A673 (cell line): Measurements from ENCODE around the gene XPNPEP3. TPM values are rescaled to one million over a fixed set of nuclear protein-coding genes. Genes with fewer than 3 reads are reported as not detected.
"Not testable (repeated sequence)": the region's sequence is repeated elsewhere in the genome, so short reads cannot be mapped to it uniquely, and the experiment has no call there.

Experiments used
- BruUV-seq: library from RNA; stranded (reverse); fragments of 400-500 nt; replicated peaks from 2 replicates; lab custom pipeline; 2021; lab: Mats Ljungman, UMichigan
- CTCF ChIA-PET: fragments of 300-600 bp; sonication (Branson Sonifier 250); formaldehyde crosslinking; loops from one replicate; lab custom pipeline; 2022; ENCODE audit warnings: antibody characterized with exemption; lab: Charles Lee
- POLR2A ChIA-PET: fragments of 300-600 bp; sonication (Branson Sonifier 250); formaldehyde crosslinking; loops from one replicate; lab custom pipeline; 2022; ENCODE audit warnings: antibody characterized with exemption; ENCODE audit not compliant: low non-redundant PET; lab: Charles Lee
- DNase-seq: peaks from one replicate; pipeline ENCODE4 v3.0.0-alpha.2; 2015; ENCODE audit warnings: low spot score
- H3K27ac ChIP-seq: fragments of 200-600 bp; sonication (generic); 2 replicates; pipeline ENCODE4 v1.5.1; 2016; ENCODE audit warnings: mixed run types, low read depth, mild to moderate bottlenecking, mixed read lengths, antibody characterized with exemption, low read length; ENCODE audit not compliant: poor library complexity, severe bottlenecking
- H3K27me3 ChIP-seq: fragments of 200-600 bp; sonication (generic); replicated peaks from 2 replicates; pipeline ENCODE4 v1.6.1; 2017; ENCODE audit warnings: mixed run types, low read depth, mild to moderate bottlenecking, mixed read lengths, antibody characterized with exemption, low read length; ENCODE audit not compliant: insufficient read depth, poor library complexity
- H3K36me3 ChIP-seq: fragments of 200-600 bp; sonication (generic); 2 replicates; pipeline ENCODE4 v1.6.1; 2016; ENCODE audit warnings: mixed run types, mild to moderate bottlenecking, mixed read lengths, antibody characterized with exemption, low read length; ENCODE audit not compliant: insufficient read depth, poor library complexity, severe bottlenecking
- H3K4me1 ChIP-seq: fragments of 200-600 bp; sonication (generic); 2 replicates; pipeline ENCODE4 v1.6.1; 2017; ENCODE audit warnings: mixed run types, mild to moderate bottlenecking, mixed read lengths, antibody characterized with exemption, low read length; ENCODE audit not compliant: insufficient read depth, poor library complexity, severe bottlenecking
- H3K4me3 ChIP-seq: fragments of 200-600 bp; sonication (generic); 2 replicates; pipeline ENCODE4 v1.5.1; 2016; ENCODE audit warnings: low read depth, mixed run types, mild to moderate bottlenecking, mixed read lengths, low read length; ENCODE audit not compliant: poor library complexity, severe bottlenecking
- H3K9me3 ChIP-seq: fragments of 200-600 bp; sonication (generic); 2 replicates; pipeline ENCODE4 v1.6.1; 2016; ENCODE audit warnings: mixed run types, low read depth, mild to moderate bottlenecking, mixed read lengths, antibody characterized with exemption, low read length; ENCODE audit not compliant: poor library complexity, severe bottlenecking
- CTCF ChIP-seq: fragments of 300-800, 200-600 bp; sonication (generic); conservative IDR thresholded peaks from 2 replicates; pipeline ENCODE4 v1.5.1; 2017; ENCODE audit warnings: low read depth, mild to moderate bottlenecking, antibody characterized with exemption, low read length, moderate library complexity, mixed read lengths
- EZH2 ChIP-seq: fragments of 200-600 bp; sonication (generic); IDR thresholded peaks from 2 replicates; pipeline ENCODE4 v1.6.1; 2017; ENCODE audit warnings: borderline replicate concordance, low read depth, mild to moderate bottlenecking, mixed read lengths, antibody characterized with exemption, low read length; ENCODE audit not compliant: poor library complexity, severe bottlenecking
- intact Hi-C: fragments of 100-400 bp; cut with micrococcal nuclease; formaldehyde crosslinking; loops from one replicate; pipeline ENCODE4 v1.10.0; 2022; ENCODE audit not compliant: unreplicated experiment
- total RNA-seq: library from RNA; stranded (reverse); gene quantifications from 2 replicates; pipeline ENCODE4 v1.2.3, GENCODE V29; 2021

Gene XPNPEP3
- total RNA-seq, 1 experiment from 2014 or later = 31.3 TPM

GRCh38 chr22:40911772-40912171, 54.8 kb downstream of the XPNPEP3 start:
- Histone ChIP-seq H3K9me3 (no peaks in the 10 kb centered on the region), H3K27me3 (no peaks in the 10 kb centered on the region), H3K4me3 (no peak overlapping the region), H3K36me3 (peaks cover 21% of the 10 kb centered on the region), H3K27ac (no peak overlapping the region), H3K4me1 (no peaks in the 10 kb centered on the region)
- intact Hi-C loops = no loop called here
- ChIA-PET POLR2A (no interaction called here), CTCF (no interaction called here)
- TF ChIP-seq CTCF = no peak
- no peak for TF ChIP-seq EZH2
- DNase-seq = no peak
- BruUV-seq = no TSS peak

- intact Hi-C loops, H3K4me3 ChIP-seq, BruUV-seq, H3K27me3 ChIP-seq, DNase-seq, POLR2A ChIA-PET, H3K9me3 ChIP-seq, H3K27ac ChIP-seq, H3K4me1 ChIP-seq: not testable (repeated sequence)
- CTCF ChIA-PET = interaction anchor here (1.5 kb wide), 1 partner anchor 9 kb away, joined by 3 read pairs; no protein-coding TSS in a partner anchor
- peaks cover 19% of the 10 kb centered on the region for H3K36me3 ChIP-seq
Observed at GRCh38 chr22:40912987-40913386, 56.0 kb downstream of the XPNPEP3 start.

GRCh38 chr22:40919446-40919845, 62.5 kb downstream of the XPNPEP3 start:
- TF ChIP-seq EZH2 (no peak), CTCF (no peak)
- DNase-seq = no peak
- Histone ChIP-seq H3K36me3 (peaks cover 28% of the 10 kb centered on the region), H3K4me3 (no peak overlapping the region), H3K27ac (no peak overlapping the region), H3K9me3 (no peaks in the 10 kb centered on the region), H3K4me1 (no peaks in the 10 kb centered on the region), H3K27me3 (no peaks in the 10 kb centered on the region)
- ChIA-PET POLR2A (no interaction called here), CTCF (interaction anchor here (0.7 kb wide), 1 partner anchor 485 kb away, joined by 4 read pairs; no protein-coding TSS in a partner anchor)
- intact Hi-C loops = no loop called here
- BruUV-seq = no TSS peak

- CTCF ChIA-PET = no interaction called here
- intact Hi-C loops = loop anchor here (10.0 kb wide), 1 partner anchor 594 kb away; no protein-coding TSS in a partner anchor
- H3K27me3 ChIP-seq = no peaks in the 10 kb centered on the region
- no peak overlapping the region for H3K27ac ChIP-seq
- H3K36me3 ChIP-seq = peaks cover 35% of the 10 kb centered on the region
- no peaks in the 10 kb centered on the region for H3K9me3 ChIP-seq
- TF ChIP-seq CTCF (no peak), EZH2 (no peak)
- H3K4me1 ChIP-seq = no peaks in the 10 kb centered on the region
- POLR2A ChIA-PET = no interaction called here
- BruUV-seq = no TSS peak
- DNase-seq = no peak
- H3K4me3 ChIP-seq = no peak overlapping the region
Observed at GRCh38 chr22:40920526-40920925, 63.6 kb downstream of the XPNPEP3 start.
